OCI-M2 (cell line): Measurements from ENCODE around the gene ZNF595.
"Not testable (repeated sequence)": the region's sequence is repeated elsewhere in the genome, so short reads cannot be mapped to it uniquely, and the experiment has no call there.

Experiments used
- DNase-seq: peaks from one replicate; lab custom pipeline; 2025; ENCODE audit not compliant: unreplicated experiment; lab: John Stamatoyannopoulos, UW

ZNF595 gene

GRCh38 chr4:52804-53479 is at the start of gene ZNF595:
Gene ZNF595 (plus strand): TSS chr4:53321. CDS start chr4:53489, 168 bp downstream.
- not testable (repeated sequence) for DNase-seq

- DNase-seq: not testable (repeated sequence)
These were observed 42.9 kb upstream of the ZNF595 start for GRCh38 chr4:9937-10870.

GRCh38 chr4:11095-11815 is 41.9 kb upstream of the ZNF595 start:
- not testable (repeated sequence) for DNase-seq

GRCh38 chr4:11816-12417 is 41.2 kb upstream of the ZNF595 start:
- not testable (repeated sequence) for DNase-seq

GRCh38 chr4:18128-18527 is 35.0 kb upstream of the ZNF595 start:
- DNase-seq: not testable (repeated sequence)

GRCh38 chr4:18589-18988 is 34.5 kb upstream of the ZNF595 start:
- not testable (repeated sequence) for DNase-seq

- not testable (repeated sequence) for DNase-seq
These were observed 30.2 kb upstream of the ZNF595 start for GRCh38 chr4:22882-23281.

GRCh38 chr4:24359-24758 is 28.8 kb upstream of the ZNF595 start:
- DNase-seq: not testable (repeated sequence)

GRCh38 chr4:27501-27900 is 25.6 kb upstream of the ZNF595 start:
- DNase-seq: not testable (repeated sequence)

- not testable (repeated sequence) for DNase-seq
These were observed 24.2 kb upstream of the ZNF595 start for GRCh38 chr4:28767-29542.

- not testable (repeated sequence) for DNase-seq
These were observed 19.8 kb upstream of the ZNF595 start for GRCh38 chr4:33314-33713.

- not testable (repeated sequence) for DNase-seq
These were observed 16.3 kb upstream of the ZNF595 start for GRCh38 chr4:36559-37415.

- DNase-seq: not testable (repeated sequence)
These were observed 14.9 kb upstream of the ZNF595 start for GRCh38 chr4:38202-38601.

GRCh38 chr4:43375-43774 is 9.7 kb upstream of the ZNF595 start:
- not testable (repeated sequence) for DNase-seq

- DNase-seq: not testable (repeated sequence)
These were observed 1.9 kb upstream of the ZNF595 start for GRCh38 chr4:51253-51652.

GRCh38 chr4:51655-52277 is 1.4 kb upstream of the ZNF595 start:
- not testable (repeated sequence) for DNase-seq

GRCh38 chr4:53521-53920 is 400 bp downstream of the ZNF595 start:
- not testable (repeated sequence) for DNase-seq

GRCh38 chr4:64733-65132 is 11.6 kb downstream of the ZNF595 start:
- DNase-seq: not testable (repeated sequence)

- no peak for DNase-seq
These were observed 18.7 kb downstream of the ZNF595 start for GRCh38 chr4:71830-72229.
